Uterus (tissue), 2 donors: ENCODE data around the gene EFEMP2.

Experiments used
- CTCF ChIP-seq, 4 experiments: fragments of 200-600 bp in 2 of 4; fragments of 450-650 bp in 2 of 4; sonication (generic) in 2 of 4; IDR thresholded peaks; one replicate each; pipeline ENCODE4 v1.5.1; 2016 to 2019; ENCODE audit warnings: antibody characterized with exemption in 4 of 4, mild to moderate bottlenecking in 2 of 4, moderate library complexity in 1 of 4
- POLR2A ChIP-seq, 2 donors: fragments of 450-650 bp; IDR thresholded peaks; one replicate each; pipeline ENCODE4 v1.6.1; 2016; ENCODE audit warnings: antibody characterized with exemption in 2 of 2, mild to moderate bottlenecking in 1 of 2, moderate library complexity in 1 of 2

- no peak for TF ChIP-seq CTCF (IDR thresholded peaks at IDR 0.05)
- no peak for TF ChIP-seq POLR2A (IDR thresholded peaks at IDR 0.05)
Observed at GRCh38 chr11:65907878-65908277, 35.3 kb upstream of the EFEMP2 start.
